Measurements from ENCODE around the gene TRAF7. TPM values are rescaled to one million over a fixed set of nuclear protein-coding genes. Genes with fewer than 3 reads are reported as not detected.

TRAF7 gene
- total and polyA plus RNA-seq, 2 of the 13 experiments (the other 11 are each of a cell fraction or from before 2014, with no cell fraction given), result 47.9 to 65.6 TPM

DNA sequence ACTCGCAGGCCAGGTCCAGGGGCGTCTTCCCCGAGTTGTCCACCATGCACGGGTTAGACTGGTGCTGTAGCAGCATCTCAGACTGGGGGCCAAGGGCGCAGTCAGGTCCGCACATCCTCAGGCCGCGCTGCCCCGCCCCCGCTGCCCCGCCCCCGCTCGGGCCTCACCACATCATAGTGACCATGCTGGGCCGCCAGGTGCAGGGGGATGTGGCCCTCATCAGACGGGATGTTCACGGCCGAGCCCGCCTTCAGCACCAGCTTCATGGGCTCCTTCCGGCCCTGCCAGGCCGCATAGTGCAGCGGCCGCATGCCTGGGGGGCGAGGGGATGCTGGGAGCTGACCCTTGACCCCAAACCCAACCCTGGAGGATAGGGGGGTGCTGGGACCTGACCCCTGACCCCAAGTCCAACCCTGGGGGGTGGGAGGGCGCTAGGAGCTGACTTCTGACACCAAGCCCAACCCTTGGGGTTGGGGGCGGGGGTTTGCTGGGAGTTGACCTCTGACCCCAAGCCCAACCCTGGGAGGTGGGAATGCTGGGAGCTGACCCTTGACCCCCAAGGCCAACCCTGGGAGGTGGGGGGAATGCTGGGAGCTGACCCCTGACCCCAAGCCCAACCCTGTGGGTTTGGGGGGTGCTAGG lies 33.8 kb downstream of the TRAF7 start (continued):
- TF ChIP-seq, protein P1, sequence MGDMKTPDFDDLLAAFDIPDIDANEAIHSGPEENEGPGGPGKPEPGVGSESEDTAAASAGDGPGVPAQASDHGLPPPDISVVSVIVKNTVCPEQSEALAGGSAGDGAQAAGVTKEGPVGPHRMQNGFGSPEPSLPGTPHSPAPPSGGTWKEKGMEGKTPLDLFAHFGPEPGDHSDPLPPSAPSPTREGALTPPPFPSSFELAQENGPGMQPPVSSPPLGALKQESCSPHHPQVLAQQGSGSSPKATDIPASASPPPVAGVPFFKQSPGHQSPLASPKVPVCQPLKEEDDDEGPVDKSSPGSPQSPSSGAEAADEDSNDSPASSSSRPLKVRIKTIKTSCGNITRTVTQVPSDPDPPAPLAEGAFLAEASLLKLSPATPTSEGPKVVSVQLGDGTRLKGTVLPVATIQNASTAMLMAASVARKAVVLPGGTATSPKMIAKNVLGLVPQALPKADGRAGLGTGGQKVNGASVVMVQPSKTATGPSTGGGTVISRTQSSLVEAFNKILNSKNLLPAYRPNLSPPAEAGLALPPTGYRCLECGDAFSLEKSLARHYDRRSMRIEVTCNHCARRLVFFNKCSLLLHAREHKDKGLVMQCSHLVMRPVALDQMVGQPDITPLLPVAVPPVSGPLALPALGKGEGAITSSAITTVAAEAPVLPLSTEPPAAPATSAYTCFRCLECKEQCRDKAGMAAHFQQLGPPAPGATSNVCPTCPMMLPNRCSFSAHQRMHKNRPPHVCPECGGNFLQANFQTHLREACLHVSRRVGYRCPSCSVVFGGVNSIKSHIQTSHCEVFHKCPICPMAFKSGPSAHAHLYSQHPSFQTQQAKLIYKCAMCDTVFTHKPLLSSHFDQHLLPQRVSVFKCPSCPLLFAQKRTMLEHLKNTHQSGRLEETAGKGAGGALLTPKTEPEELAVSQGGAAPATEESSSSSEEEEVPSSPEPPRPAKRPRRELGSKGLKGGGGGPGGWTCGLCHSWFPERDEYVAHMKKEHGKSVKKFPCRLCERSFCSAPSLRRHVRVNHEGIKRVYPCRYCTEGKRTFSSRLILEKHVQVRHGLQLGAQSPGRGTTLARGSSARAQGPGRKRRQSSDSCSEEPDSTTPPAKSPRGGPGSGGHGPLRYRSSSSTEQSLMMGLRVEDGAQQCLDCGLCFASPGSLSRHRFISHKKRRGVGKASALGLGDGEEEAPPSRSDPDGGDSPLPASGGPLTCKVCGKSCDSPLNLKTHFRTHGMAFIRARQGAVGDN (CRISPR knock-in tag; IDR thresholded peaks at IDR 0.05), result peak; percentile 59
- TF ChIP-seq TGIF2 (CRISPR knock-in tag; IDR thresholded peaks at IDR 0.05) (no peak), JUNB (CRISPR knock-in tag; IDR thresholded peaks at IDR 0.05; ENCODE audit: borderline replicate concordance) (no peak), HNF4A (CRISPR knock-in tag; IDR thresholded peaks at IDR 0.05) (peak; percentile 67), SP2 (CRISPR knock-in tag; IDR thresholded peaks at IDR 0.05) (no peak), ZEB1 (IDR thresholded peaks at IDR 0.05; ENCODE audit: insufficient replicate concordance, low read depth) (peak; percentile 7), RORA (CRISPR knock-in tag; IDR thresholded peaks at IDR 0.05) (no peak), NR2F6 (IDR thresholded peaks at IDR 0.05) (peak; percentile 94), NR2F6 (CRISPR knock-in tag; IDR thresholded peaks at IDR 0.05) (peak; percentile 76), NPAS2 (CRISPR knock-in tag; IDR thresholded peaks at IDR 0.05; ENCODE audit: borderline replicate concordance) (no peak), SNRNP70 (IDR thresholded peaks at IDR 0.05; ENCODE audit: low read depth, low read length) (no peak), PHB2 (IDR thresholded peaks at IDR 0.05; ENCODE audit: partially characterized antibody) (no peak), PLRG1 (conservative IDR thresholded peaks at IDR 0.05) (no peak), DDIT3 (CRISPR knock-in tag; IDR thresholded peaks at IDR 0.05) (no peak), KMT2B (CRISPR knock-in tag; IDR thresholded peaks at IDR 0.05) (no peak), ZKSCAN8 (CRISPR knock-in tag; IDR thresholded peaks at IDR 0.05; ENCODE audit: borderline replicate concordance) (no peak), NR2F2 (IDR thresholded peaks at IDR 0.05; ENCODE audit: borderline replicate concordance, low read depth) (peak; percentile 82), PHF5A (CRISPR knock-in tag; IDR thresholded peaks at IDR 0.05; ENCODE audit: low read depth, unreplicated experiment) (no peak)
- TF ChIP-seq, protein P2, sequence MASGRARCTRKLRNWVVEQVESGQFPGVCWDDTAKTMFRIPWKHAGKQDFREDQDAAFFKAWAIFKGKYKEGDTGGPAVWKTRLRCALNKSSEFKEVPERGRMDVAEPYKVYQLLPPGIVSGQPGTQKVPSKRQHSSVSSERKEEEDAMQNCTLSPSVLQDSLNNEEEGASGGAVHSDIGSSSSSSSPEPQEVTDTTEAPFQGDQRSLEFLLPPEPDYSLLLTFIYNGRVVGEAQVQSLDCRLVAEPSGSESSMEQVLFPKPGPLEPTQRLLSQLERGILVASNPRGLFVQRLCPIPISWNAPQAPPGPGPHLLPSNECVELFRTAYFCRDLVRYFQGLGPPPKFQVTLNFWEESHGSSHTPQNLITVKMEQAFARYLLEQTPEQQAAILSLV (CRISPR knock-in tag; IDR thresholded peaks at IDR 0.05; ENCODE audit: borderline replicate concordance), result no peak
- TF ChIP-seq, protein P3, sequence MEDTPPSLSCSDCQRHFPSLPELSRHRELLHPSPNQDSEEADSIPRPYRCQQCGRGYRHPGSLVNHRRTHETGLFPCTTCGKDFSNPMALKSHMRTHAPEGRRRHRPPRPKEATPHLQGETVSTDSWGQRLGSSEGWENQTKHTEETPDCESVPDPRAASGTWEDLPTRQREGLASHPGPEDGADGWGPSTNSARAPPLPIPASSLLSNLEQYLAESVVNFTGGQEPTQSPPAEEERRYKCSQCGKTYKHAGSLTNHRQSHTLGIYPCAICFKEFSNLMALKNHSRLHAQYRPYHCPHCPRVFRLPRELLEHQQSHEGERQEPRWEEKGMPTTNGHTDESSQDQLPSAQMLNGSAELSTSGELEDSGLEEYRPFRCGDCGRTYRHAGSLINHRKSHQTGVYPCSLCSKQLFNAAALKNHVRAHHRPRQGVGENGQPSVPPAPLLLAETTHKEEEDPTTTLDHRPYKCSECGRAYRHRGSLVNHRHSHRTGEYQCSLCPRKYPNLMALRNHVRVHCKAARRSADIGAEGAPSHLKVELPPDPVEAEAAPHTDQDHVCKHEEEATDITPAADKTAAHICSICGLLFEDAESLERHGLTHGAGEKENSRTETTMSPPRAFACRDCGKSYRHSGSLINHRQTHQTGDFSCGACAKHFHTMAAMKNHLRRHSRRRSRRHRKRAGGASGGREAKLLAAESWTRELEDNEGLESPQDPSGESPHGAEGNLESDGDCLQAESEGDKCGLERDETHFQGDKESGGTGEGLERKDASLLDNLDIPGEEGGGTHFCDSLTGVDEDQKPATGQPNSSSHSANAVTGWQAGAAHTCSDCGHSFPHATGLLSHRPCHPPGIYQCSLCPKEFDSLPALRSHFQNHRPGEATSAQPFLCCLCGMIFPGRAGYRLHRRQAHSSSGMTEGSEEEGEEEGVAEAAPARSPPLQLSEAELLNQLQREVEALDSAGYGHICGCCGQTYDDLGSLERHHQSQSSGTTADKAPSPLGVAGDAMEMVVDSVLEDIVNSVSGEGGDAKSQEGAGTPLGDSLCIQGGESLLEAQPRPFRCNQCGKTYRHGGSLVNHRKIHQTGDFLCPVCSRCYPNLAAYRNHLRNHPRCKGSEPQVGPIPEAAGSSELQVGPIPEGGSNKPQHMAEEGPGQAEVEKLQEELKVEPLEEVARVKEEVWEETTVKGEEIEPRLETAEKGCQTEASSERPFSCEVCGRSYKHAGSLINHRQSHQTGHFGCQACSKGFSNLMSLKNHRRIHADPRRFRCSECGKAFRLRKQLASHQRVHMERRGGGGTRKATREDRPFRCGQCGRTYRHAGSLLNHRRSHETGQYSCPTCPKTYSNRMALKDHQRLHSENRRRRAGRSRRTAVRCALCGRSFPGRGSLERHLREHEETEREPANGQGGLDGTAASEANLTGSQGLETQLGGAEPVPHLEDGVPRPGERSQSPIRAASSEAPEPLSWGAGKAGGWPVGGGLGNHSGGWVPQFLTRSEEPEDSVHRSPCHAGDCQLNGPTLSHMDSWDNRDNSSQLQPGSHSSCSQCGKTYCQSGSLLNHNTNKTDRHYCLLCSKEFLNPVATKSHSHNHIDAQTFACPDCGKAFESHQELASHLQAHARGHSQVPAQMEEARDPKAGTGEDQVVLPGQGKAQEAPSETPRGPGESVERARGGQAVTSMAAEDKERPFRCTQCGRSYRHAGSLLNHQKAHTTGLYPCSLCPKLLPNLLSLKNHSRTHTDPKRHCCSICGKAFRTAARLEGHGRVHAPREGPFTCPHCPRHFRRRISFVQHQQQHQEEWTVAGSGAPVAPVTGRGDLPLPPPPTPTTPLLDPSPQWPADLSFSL (CRISPR knock-in tag; IDR thresholded peaks at IDR 0.05), result no peak
